ENCODE measurements around the gene CCDC175. TPM values are rescaled to one million over a fixed set of nuclear protein-coding genes. Genes with fewer than 3 reads are reported as not detected.

The CCDC175 gene
- total RNA-seq: not detected in 2 replicates
- polyA plus RNA-seq: not detected in 2 replicates

- H3K36me3 ChIP-seq (replicated peaks; ENCODE audit: insufficient read depth, low read depth): no peaks in the 10 kb centered on the region
- no peaks in the 10 kb centered on the region for H3K27me3 ChIP-seq
- peak within 1 kb of the TSS; percentile 97 for H3K4me2 ChIP-seq
- no peaks in the 10 kb centered on the region for H3K9me2 ChIP-seq (replicated peaks; ENCODE audit: insufficient read depth)
- peak within 1 kb of the TSS; percentile 76 for H3K4me3 ChIP-seq
- no peaks in the 10 kb centered on the region for H3K79me2 ChIP-seq
- peak within 1 kb of the TSS; percentile 94 for H2AFZ ChIP-seq
- H3K4me1 ChIP-seq (ENCODE audit: insufficient read depth): no peaks in the 10 kb centered on the region
- H4K20me1 ChIP-seq (ENCODE audit: insufficient read depth, poor library complexity, severe bottlenecking): no peaks in the 10 kb centered on the region
- peak; percentile 96 for DNase-seq (ENCODE audit: low spot score)
- 21% methylated on average over 46 of the region's 46 CpGs for WGBS (ENCODE audit: low lambda C conversion rate, missing lambda C conversion rate)
- no peak for TF ChIP-seq EZH2phosphoT487 (IDR thresholded peaks at IDR 0.05; ENCODE audit: low read depth, severe bottlenecking, unreplicated experiment)
- peak; percentile 80 for TF ChIP-seq CTCF (IDR thresholded peaks at IDR 0.05; ENCODE audit: poor library complexity)
- no peak for TF ChIP-seq EZH2 (IDR thresholded peaks at IDR 0.05; ENCODE audit: borderline replicate concordance)
- H3K27ac ChIP-seq: no peak within 1 kb of the TSS
- H3K9me3 ChIP-seq (ENCODE audit: low read depth): no peaks in the 10 kb centered on the region
These were observed at the start of gene CCDC175 for GRCh38 chr14:59576332-59577294. Gene CCDC175, minus strand, starts transcription at chr14:59576812. Its CDS starts 37 bp downstream, at chr14:59576775.

- DNase-seq (ENCODE audit: low spot score): no peak
- Histone ChIP-seq H3K79me2 (no peaks in the 10 kb centered on the region), H3K4me1 (ENCODE audit: insufficient read depth) (no peaks in the 10 kb centered on the region), H3K27me3 (peaks cover 8% of the 10 kb centered on the region), H2AFZ (no peak overlapping the region), H3K4me3 (no peak overlapping the region), H3K9me3 (ENCODE audit: low read depth) (no peaks in the 10 kb centered on the region), H3K9me2 (replicated peaks; ENCODE audit: insufficient read depth) (no peaks in the 10 kb centered on the region), H3K4me2 (no peak overlapping the region), H3K27ac (no peak overlapping the region), H4K20me1 (ENCODE audit: insufficient read depth, poor library complexity, severe bottlenecking) (no peaks in the 10 kb centered on the region), H3K36me3 (replicated peaks; ENCODE audit: insufficient read depth, low read depth) (no peaks in the 10 kb centered on the region)
- TF ChIP-seq EZH2phosphoT487 (IDR thresholded peaks at IDR 0.05; ENCODE audit: low read depth, severe bottlenecking, unreplicated experiment) (no peak), CTCF (IDR thresholded peaks at IDR 0.05; ENCODE audit: poor library complexity) (no peak), EZH2 (IDR thresholded peaks at IDR 0.05; ENCODE audit: borderline replicate concordance) (no peak)
- 54% methylated on average over 2 of the region's 2 CpGs for whole genome bisulfite sequencing (ENCODE audit: low lambda C conversion rate, missing lambda C conversion rate)
These were observed 46.0 kb upstream of the CCDC175 start for GRCh38 chr14:59622631-59623030.

GRCh38 chr14:59619061-59619460 is 42.4 kb upstream of the CCDC175 start:
- H3K27me3 ChIP-seq: no peaks in the 10 kb centered on the region
- H3K4me3 ChIP-seq: no peak overlapping the region
- no peaks in the 10 kb centered on the region for H3K9me3 ChIP-seq (ENCODE audit: low read depth)
- H4K20me1 ChIP-seq (ENCODE audit: insufficient read depth, poor library complexity, severe bottlenecking): no peaks in the 10 kb centered on the region
- H2AFZ ChIP-seq: no peak overlapping the region
- 68% methylated on average over 2 of the region's 2 CpGs for WGBS (ENCODE audit: low lambda C conversion rate, missing lambda C conversion rate)
- no peaks in the 10 kb centered on the region for H3K4me1 ChIP-seq (ENCODE audit: insufficient read depth)
- no peak overlapping the region for H3K27ac ChIP-seq
- H3K79me2 ChIP-seq: no peaks in the 10 kb centered on the region
- H3K4me2 ChIP-seq: no peak overlapping the region
- H3K9me2 ChIP-seq (replicated peaks; ENCODE audit: insufficient read depth): no peaks in the 10 kb centered on the region
- no peak for DNase-seq (ENCODE audit: low spot score)
- no peaks in the 10 kb centered on the region for H3K36me3 ChIP-seq (replicated peaks; ENCODE audit: insufficient read depth, low read depth)
- TF ChIP-seq EZH2 (IDR thresholded peaks at IDR 0.05; ENCODE audit: borderline replicate concordance): no peak
- no peak for TF ChIP-seq EZH2phosphoT487 (IDR thresholded peaks at IDR 0.05; ENCODE audit: low read depth, severe bottlenecking, unreplicated experiment)
- TF ChIP-seq CTCF (IDR thresholded peaks at IDR 0.05; ENCODE audit: poor library complexity): no peak

All from hepatocyte (in vitro differentiated cells).